ENCODE results near the gene MYBPC2.

MYBPC2 gene

GRCh38 chr19:50392759-50393158 lies 39.9 kb upstream of the MYBPC2 start:
- no peak for TF ChIP-seq CTCF (IDR thresholded peaks at IDR 0.05)
- TF ChIP-seq ZFX (IDR thresholded peaks at IDR 0.05; ENCODE audit: borderline replicate concordance), result no peak
- no peak overlapping the region for H3K27ac ChIP-seq

- TF ChIP-seq ZFX (IDR thresholded peaks at IDR 0.05; ENCODE audit: borderline replicate concordance), result no peak
- TF ChIP-seq CTCF (IDR thresholded peaks at IDR 0.05), result no peak
- no peak overlapping the region for H3K27ac ChIP-seq
Measured at GRCh38 chr19:50393589-50393988, 39.1 kb upstream of the MYBPC2 start.

GRCh38 chr19:50394017-50394416 lies 38.7 kb upstream of the MYBPC2 start:
- TF ChIP-seq ZFX (IDR thresholded peaks at IDR 0.05; ENCODE audit: borderline replicate concordance), result no peak

DNA sequence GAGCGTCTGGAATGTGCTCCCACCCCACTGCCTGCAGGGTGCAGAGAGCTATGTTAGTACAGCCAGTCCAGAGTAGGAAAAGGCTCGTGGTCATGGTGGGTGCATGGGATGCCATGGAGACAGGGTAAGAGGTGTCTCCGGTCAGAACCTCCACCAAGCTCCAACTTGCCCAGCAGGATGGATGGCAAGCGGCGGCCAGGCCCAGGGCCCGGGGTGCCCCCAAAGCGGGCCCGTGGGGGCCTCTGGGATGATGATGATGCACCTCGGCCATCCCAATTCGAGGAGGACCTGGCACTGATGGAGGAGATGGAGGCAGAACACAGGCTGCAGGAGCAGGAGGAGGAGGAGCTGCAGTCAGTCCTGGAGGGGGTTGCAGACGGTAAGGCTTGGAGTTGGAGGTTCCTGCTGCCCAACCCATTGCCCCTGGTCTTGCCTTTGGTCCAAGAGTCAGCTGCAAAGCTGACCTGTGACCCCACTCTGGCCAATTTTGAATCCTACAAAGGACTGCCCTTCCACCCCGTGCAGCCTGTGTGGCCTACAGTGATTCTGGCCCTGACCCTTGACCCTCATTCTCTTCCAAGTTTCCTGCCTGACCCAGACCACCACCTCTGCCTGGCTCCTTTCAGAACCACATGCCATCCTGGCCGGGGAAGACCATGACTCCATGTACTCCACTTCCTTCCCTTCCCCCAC lies 33.9 kb upstream of the MYBPC2 start:
- no peak for TF ChIP-seq CTCF (IDR thresholded peaks at IDR 0.05)
- H3K27ac ChIP-seq, result no peak overlapping the region

More at GRCh38 chr19:50394017-50394416, 38.7 kb upstream of the MYBPC2 start:
- H3K27ac ChIP-seq, result no peak overlapping the region

- no peak overlapping the region for H3K27ac ChIP-seq
Measured at GRCh38 chr19:50399368-50399745, 33.3 kb upstream of the MYBPC2 start.

DNA sequence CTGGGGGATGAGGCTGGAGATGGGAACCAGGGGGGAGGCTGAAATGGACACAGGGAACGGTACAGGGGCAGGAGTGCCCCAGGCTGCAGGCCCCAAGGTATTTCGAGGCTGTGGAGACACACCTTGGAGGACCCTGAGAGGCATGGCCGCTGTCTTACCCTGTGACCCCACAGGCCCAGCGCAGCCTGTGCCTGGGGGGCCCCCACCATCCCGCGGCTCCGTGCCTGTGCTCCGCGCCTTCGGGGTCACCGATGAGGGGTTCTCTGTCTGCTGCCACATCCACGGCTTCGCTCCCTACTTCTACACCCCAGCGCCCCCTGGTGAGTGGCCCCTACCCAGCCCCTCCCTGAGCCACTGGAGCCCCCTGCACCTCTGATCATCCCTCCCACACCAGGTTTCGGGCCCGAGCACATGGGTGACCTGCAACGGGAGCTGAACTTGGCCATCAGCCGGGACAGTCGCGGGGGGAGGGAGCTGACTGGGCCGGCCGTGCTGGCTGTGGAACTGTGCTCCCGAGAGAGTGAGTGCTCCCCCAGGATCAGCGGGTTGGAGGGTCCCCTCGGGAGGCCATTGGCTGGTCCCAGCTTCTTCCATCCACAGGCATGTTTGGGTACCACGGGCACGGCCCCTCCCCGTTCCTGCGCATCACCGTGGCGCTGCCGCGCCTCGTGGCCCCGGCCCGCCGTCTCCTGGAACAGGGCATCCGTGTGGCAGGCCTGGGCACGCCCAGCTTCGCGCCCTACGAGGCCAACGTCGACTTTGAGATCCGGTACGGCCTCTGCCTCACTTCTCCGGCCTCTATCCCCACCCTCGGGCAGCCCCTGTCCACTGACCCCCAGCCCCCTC lies 30.9 kb upstream of the MYBPC2 start:
- TF ChIP-seq CTCF (IDR thresholded peaks at IDR 0.05) (no peak), ZFX (IDR thresholded peaks at IDR 0.05; ENCODE audit: borderline replicate concordance) (no peak)
- no peak overlapping the region for H3K27ac ChIP-seq

More at GRCh38 chr19:50399368-50399745, 33.3 kb upstream of the MYBPC2 start:
- TF ChIP-seq CTCF (IDR thresholded peaks at IDR 0.05), result no peak
- no peak for TF ChIP-seq ZFX (IDR thresholded peaks at IDR 0.05; ENCODE audit: borderline replicate concordance)

- TF ChIP-seq ZFX (IDR thresholded peaks at IDR 0.05; ENCODE audit: borderline replicate concordance), result no peak
- no peak for TF ChIP-seq CTCF (IDR thresholded peaks at IDR 0.05)
- H3K27ac ChIP-seq, result no peak overlapping the region
Measured at GRCh38 chr19:50402544-50403301, 30.0 kb upstream of the MYBPC2 start.

Measured in 22Rv1 (cell line).